GM11168 (cell line): Measurements from ENCODE around the gene CHAD.

Experiments used
- in situ Hi-C: fragments of 300-500 bp; cut with MboI; formaldehyde crosslinking; loops from one replicate; pipeline ENCODE4 v1.12.0; 2022; ENCODE audit warnings: low sequenced_read_pairs; ENCODE audit not compliant: unreplicated experiment

Gene CHAD

GRCh38 chr17:50495217-50495823 is 26.6 kb upstream of the CHAD start:
- in situ Hi-C loops = loop anchor here (5.0 kb wide), 1 partner anchor 132 kb away; no protein-coding TSS in a partner anchor

GRCh38 chr17:50493744-50494143 is 25.1 kb upstream of the CHAD start:
- in situ Hi-C loops = no loop called here

- in situ Hi-C loops = no loop called here
Measured at GRCh38 chr17:50492214-50492613, 23.5 kb upstream of the CHAD start.

GRCh38 chr17:50491505-50491904 is 22.8 kb upstream of the CHAD start:
- in situ Hi-C loops = no loop called here

GRCh38 chr17:50488880-50489279 is 20.2 kb upstream of the CHAD start:
- in situ Hi-C loops = no loop called here

GRCh38 chr17:50487213-50488096 is 18.8 kb upstream of the CHAD start:
- in situ Hi-C loops = no loop called here

GRCh38 chr17:50484386-50485155 is 15.9 kb upstream of the CHAD start:
- in situ Hi-C loops = no loop called here

GRCh38 chr17:50483266-50483665 is 14.6 kb upstream of the CHAD start:
- in situ Hi-C loops = no loop called here

GRCh38 chr17:50482516-50482915 is 13.8 kb upstream of the CHAD start:
- in situ Hi-C loops = no loop called here

- in situ Hi-C loops = no loop called here
Measured at GRCh38 chr17:50482110-50482509, 13.4 kb upstream of the CHAD start.

GRCh38 chr17:50481648-50482047 is 13.0 kb upstream of the CHAD start:
- in situ Hi-C loops = no loop called here

- in situ Hi-C loops = no loop called here
Measured at GRCh38 chr17:50480854-50481490, 12.3 kb upstream of the CHAD start.

GRCh38 chr17:50480142-50480764 is 11.6 kb upstream of the CHAD start:
- in situ Hi-C loops = no loop called here

GRCh38 chr17:50479522-50480141 is 11.0 kb upstream of the CHAD start:
- in situ Hi-C loops = no loop called here

GRCh38 chr17:50478391-50479381 is 10.0 kb upstream of the CHAD start, which contains the start of gene RSAD1:
TSS of gene RSAD1 (plus strand) at chr17:50478860. CDS start at chr17:50478885, 25 bp downstream.
- in situ Hi-C loops = no loop called here

GRCh38 chr17:50477976-50478375 is 9.3 kb upstream of the CHAD start:
- in situ Hi-C loops = no loop called here

GRCh38 chr17:50476545-50477315 is 8.1 kb upstream of the CHAD start:
- in situ Hi-C loops = no loop called here
